Memory B cell (primary cell): ENCODE results near the gene PTPRM.

Experiments
- ATAC-seq: fragments of 150-1000 bp; cut with Tn5 transposase; 2 replicates; pipeline ENCODE4 v1.10.0; 2021; ENCODE audit warnings: low read depth, mild to moderate bottlenecking, moderate library complexity
- DNase-seq, 2 donors: peaks; one replicate each; pipeline ENCODE4 v3.0.0; 2022; ENCODE audit warnings: low spot score in 2 of 2
- H3K27ac Mint-ChIP-seq: one replicate; pipeline ENCODE4 v1.8.0; 2022; ENCODE audit warnings: mild to moderate bottlenecking, moderate library complexity, mixed read lengths
- H3K27me3 Mint-ChIP-seq: one replicate; pipeline ENCODE4 v1.8.0; 2022; ENCODE audit warnings: mixed read lengths
- H3K36me3 Mint-ChIP-seq: one replicate; pipeline ENCODE4 v1.8.0; 2022; ENCODE audit warnings: mild to moderate bottlenecking, mixed read lengths
- H3K4me1 Mint-ChIP-seq: one replicate; pipeline ENCODE4 v1.8.0; 2022; ENCODE audit warnings: mixed read lengths
- H3K4me3 Mint-ChIP-seq: one replicate; pipeline ENCODE4 v1.8.0; 2022; ENCODE audit warnings: mild to moderate bottlenecking, moderate library complexity, mixed read lengths
- H3K9me3 Mint-ChIP-seq: one replicate; pipeline ENCODE4 v1.8.0; 2022; ENCODE audit warnings: mixed read lengths

PTPRM gene

GRCh38 chr18:8080092-8080491 lies 513.0 kb downstream of the PTPRM start:
- ATAC-seq = no peak
- Mint-ChIP-seq H3K9me3 (peaks cover 4% of the 10 kb centered on the region), H3K27ac (no peak overlapping the region), H3K4me1 (no peaks in the 10 kb centered on the region), H3K4me3 (no peak overlapping the region), H3K27me3 (no peaks in the 10 kb centered on the region), H3K36me3 (no peaks in the 10 kb centered on the region)
- no peak for DNase-seq

GRCh38 chr18:8081267-8081666 lies 514.2 kb downstream of the PTPRM start:
- ATAC-seq = no peak
- Mint-ChIP-seq H3K9me3 (peaks cover 4% of the 10 kb centered on the region), H3K27me3 (no peaks in the 10 kb centered on the region), H3K27ac (no peak overlapping the region), H3K4me3 (no peak overlapping the region), H3K36me3 (no peaks in the 10 kb centered on the region), H3K4me1 (no peaks in the 10 kb centered on the region)
- DNase-seq = no peak

GRCh38 chr18:8081872-8082553 lies 514.9 kb downstream of the PTPRM start:
- H3K4me3 Mint-ChIP-seq = no peak overlapping the region
- no peaks in the 10 kb centered on the region for H3K27me3 Mint-ChIP-seq
- H3K36me3 Mint-ChIP-seq = no peaks in the 10 kb centered on the region
- DNase-seq = no peak
- peaks cover 4% of the 10 kb centered on the region for H3K9me3 Mint-ChIP-seq
- no peak overlapping the region for H3K27ac Mint-ChIP-seq
- H3K4me1 Mint-ChIP-seq = no peaks in the 10 kb centered on the region
- ATAC-seq = no peak

- H3K27ac Mint-ChIP-seq = no peak overlapping the region
- H3K4me1 Mint-ChIP-seq = no peaks in the 10 kb centered on the region
- H3K9me3 Mint-ChIP-seq = peaks cover 3% of the 10 kb centered on the region
- no peak overlapping the region for H3K4me3 Mint-ChIP-seq
- no peaks in the 10 kb centered on the region for H3K27me3 Mint-ChIP-seq
- no peaks in the 10 kb centered on the region for H3K36me3 Mint-ChIP-seq
- no peak for ATAC-seq
- no peak for DNase-seq
Measured at GRCh38 chr18:8084160-8084559, 517.0 kb downstream of the PTPRM start.

- Mint-ChIP-seq H3K4me3 (no peak overlapping the region), H3K36me3 (no peaks in the 10 kb centered on the region), H3K27ac (no peak overlapping the region), H3K27me3 (no peaks in the 10 kb centered on the region), H3K9me3 (peaks cover 1% of the 10 kb centered on the region), H3K4me1 (no peaks in the 10 kb centered on the region)
- no peak for ATAC-seq
- no peak for DNase-seq
Measured at GRCh38 chr18:8088626-8089025, 521.5 kb downstream of the PTPRM start.

- ATAC-seq (no peak), DNase-seq (no peak)
- Mint-ChIP-seq H3K9me3 (peaks cover 6% of the 10 kb centered on the region), H3K27ac (no peak overlapping the region), H3K4me3 (no peak overlapping the region), H3K4me1 (no peaks in the 10 kb centered on the region), H3K36me3 (no peaks in the 10 kb centered on the region), H3K27me3 (peaks cover 4% of the 10 kb centered on the region)
Measured at GRCh38 chr18:8091035-8091434, 523.9 kb downstream of the PTPRM start.

GRCh38 chr18:8095947-8096570 lies 528.9 kb downstream of the PTPRM start:
- Mint-ChIP-seq H3K4me1 (no peaks in the 10 kb centered on the region), H3K27me3 (peaks cover 4% of the 10 kb centered on the region), H3K36me3 (no peaks in the 10 kb centered on the region), H3K9me3 (peaks cover 6% of the 10 kb centered on the region), H3K27ac (no peak overlapping the region), H3K4me3 (no peak overlapping the region)
- ATAC-seq (no peak), DNase-seq (no peak)

- Mint-ChIP-seq H3K36me3 (no peaks in the 10 kb centered on the region), H3K27ac (no peak overlapping the region), H3K4me1 (no peaks in the 10 kb centered on the region), H3K9me3 (peaks cover 5% of the 10 kb centered on the region), H3K4me3 (no peak overlapping the region), H3K27me3 (peaks cover 4% of the 10 kb centered on the region)
- DNase-seq = no peak
- no peak for ATAC-seq
Measured at GRCh38 chr18:8097399-8097798, 530.3 kb downstream of the PTPRM start.

GRCh38 chr18:8097927-8098326 lies 530.8 kb downstream of the PTPRM start:
- no peaks in the 10 kb centered on the region for H3K4me1 Mint-ChIP-seq
- H3K4me3 Mint-ChIP-seq = no peak overlapping the region
- no peaks in the 10 kb centered on the region for H3K36me3 Mint-ChIP-seq
- no peak overlapping the region for H3K27ac Mint-ChIP-seq
- H3K27me3 Mint-ChIP-seq = peaks cover 4% of the 10 kb centered on the region
- peaks cover 5% of the 10 kb centered on the region for H3K9me3 Mint-ChIP-seq
- no peak for DNase-seq
- ATAC-seq = no peak

GRCh38 chr18:8106603-8107002 lies 539.5 kb downstream of the PTPRM start:
- no peaks in the 10 kb centered on the region for H3K9me3 Mint-ChIP-seq
- H3K27ac Mint-ChIP-seq = no peak overlapping the region
- no peak overlapping the region for H3K4me3 Mint-ChIP-seq
- no peaks in the 10 kb centered on the region for H3K27me3 Mint-ChIP-seq
- no peaks in the 10 kb centered on the region for H3K36me3 Mint-ChIP-seq
- no peak for ATAC-seq
- H3K4me1 Mint-ChIP-seq = no peaks in the 10 kb centered on the region
- DNase-seq = no peak

GRCh38 chr18:8107426-8107825 lies 540.3 kb downstream of the PTPRM start:
- Mint-ChIP-seq H3K4me1 (no peaks in the 10 kb centered on the region), H3K36me3 (no peaks in the 10 kb centered on the region), H3K27me3 (no peaks in the 10 kb centered on the region), H3K4me3 (no peak overlapping the region), H3K9me3 (no peaks in the 10 kb centered on the region), H3K27ac (no peak overlapping the region)
- no peak for DNase-seq
- ATAC-seq = no peak

- Mint-ChIP-seq H3K9me3 (no peaks in the 10 kb centered on the region), H3K36me3 (no peaks in the 10 kb centered on the region), H3K4me1 (no peaks in the 10 kb centered on the region), H3K27ac (no peak overlapping the region), H3K4me3 (no peak overlapping the region), H3K27me3 (no peaks in the 10 kb centered on the region)
- no peak for DNase-seq
- no peak for ATAC-seq
Measured at GRCh38 chr18:8114480-8114879, 547.4 kb downstream of the PTPRM start.

GRCh38 chr18:8116341-8117005 lies 549.4 kb downstream of the PTPRM start:
- Mint-ChIP-seq H3K4me3 (no peak overlapping the region), H3K4me1 (no peaks in the 10 kb centered on the region), H3K27ac (no peak overlapping the region), H3K9me3 (no peaks in the 10 kb centered on the region), H3K27me3 (no peaks in the 10 kb centered on the region), H3K36me3 (no peaks in the 10 kb centered on the region)
- DNase-seq = no peak
- ATAC-seq = no peak

GRCh38 chr18:8117006-8117371 lies 549.9 kb downstream of the PTPRM start:
- Mint-ChIP-seq H3K36me3 (no peaks in the 10 kb centered on the region), H3K27ac (no peak overlapping the region), H3K4me3 (no peak overlapping the region), H3K4me1 (no peaks in the 10 kb centered on the region), H3K9me3 (no peaks in the 10 kb centered on the region), H3K27me3 (no peaks in the 10 kb centered on the region)
- DNase-seq = no peak
- ATAC-seq = no peak

- Mint-ChIP-seq H3K9me3 (peaks cover 1% of the 10 kb centered on the region), H3K27me3 (peaks cover 1% of the 10 kb centered on the region), H3K27ac (no peak overlapping the region), H3K4me3 (no peak overlapping the region), H3K36me3 (no peaks in the 10 kb centered on the region), H3K4me1 (no peaks in the 10 kb centered on the region)
- DNase-seq (no peak), ATAC-seq (no peak)
Measured at GRCh38 chr18:8121101-8121500, 554.0 kb downstream of the PTPRM start.
